OCI-LY1 (cell line): ENCODE measurements around the gene POLR2H.

Source experiments
- H2AFZ ChIP-seq: fragments of 200-600 bp; sonication (generic), shearing (Covaris generic); 2 replicates; pipeline ENCODE4 v1.6.0; 2014; ENCODE audit warnings: antibody characterized with exemption, mild to moderate bottlenecking, low read length
- H3F3A ChIP-seq: fragments of 200-600 bp; sonication (generic), shearing (Covaris generic); 2 replicates; pipeline ENCODE4 v1.6.0; 2014; ENCODE audit warnings: mild to moderate bottlenecking, antibody characterized with exemption, low read length, moderate library complexity; ENCODE audit not compliant: insufficient read depth
- H3K27ac ChIP-seq: fragments of 200-600 bp; sonication (generic); 2 replicates; pipeline ENCODE4 v1.5.1; 2014; ENCODE audit warnings: low read length, mixed run types, mild to moderate bottlenecking, low read depth; ENCODE audit not compliant: poor library complexity, severe bottlenecking
- H3K27me3 ChIP-seq: fragments of 200-600 bp; sonication (generic); 2 replicates; pipeline ENCODE4 v1.6.0; 2014; ENCODE audit warnings: antibody characterized with exemption, mild to moderate bottlenecking, low read length, moderate library complexity; ENCODE audit not compliant: insufficient read depth
- H3K36me3 ChIP-seq: fragments of 200-600 bp; sonication (generic); 2 replicates; pipeline ENCODE4 v1.6.1; 2014; ENCODE audit warnings: mild to moderate bottlenecking, antibody characterized with exemption, low read length, moderate library complexity, mixed read lengths; ENCODE audit not compliant: insufficient read depth
- H3K4me1 ChIP-seq: fragments of 200-600 bp; sonication (generic); 2 replicates; pipeline ENCODE4 v1.5.1; 2014; ENCODE audit warnings: mild to moderate bottlenecking, low read length, moderate library complexity; ENCODE audit not compliant: insufficient read depth, severe bottlenecking
- H3K4me2 ChIP-seq: fragments of 200-600 bp; sonication (generic), shearing (Covaris generic); 2 replicates; pipeline ENCODE4 v1.6.1; 2014; ENCODE audit warnings: low read length
- H3K4me3 ChIP-seq: fragments of 200-600 bp; sonication (generic); 2 replicates; pipeline ENCODE4 v1.5.1; 2014; ENCODE audit warnings: low read length, low read depth, mild to moderate bottlenecking, mixed read lengths; ENCODE audit not compliant: poor library complexity, severe bottlenecking
- H3K79me2 ChIP-seq: fragments of 200-600 bp; shearing (Covaris generic); 2 replicates; pipeline ENCODE4 v1.6.1; 2016; ENCODE audit warnings: mixed run types, low read length, mixed read lengths; ENCODE audit not compliant: insufficient read depth
- H3K9ac ChIP-seq: fragments of 200-600 bp; sonication (generic), shearing (Covaris generic); 2 replicates; pipeline ENCODE4 v1.6.1; 2014; ENCODE audit warnings: mild to moderate bottlenecking, low read length, mixed read lengths
- H3K9me2 ChIP-seq: fragments of 200-600 bp; sonication (generic), shearing (Covaris generic); 2 replicates; pipeline ENCODE4 v1.6.1; 2014; ENCODE audit warnings: low read depth, mild to moderate bottlenecking, low read length, mixed read lengths
- H3K9me3 ChIP-seq: fragments of 200-600 bp; shearing (Covaris generic); 2 replicates; pipeline ENCODE4 v1.6.1; 2014; ENCODE audit warnings: low read length, mixed read lengths
- H4K20me1 ChIP-seq: fragments of 200-600 bp; sonication (generic), shearing (Covaris generic); 2 replicates; pipeline ENCODE4 v1.6.0; 2016; ENCODE audit warnings: mild to moderate bottlenecking, low read length; ENCODE audit not compliant: insufficient read depth
- EZH2 ChIP-seq: fragments of 200-600 bp; sonication (generic), shearing (Covaris generic); IDR thresholded peaks from 2 replicates; pipeline ENCODE4 v1.8.0; 2017; ENCODE audit warnings: borderline replicate concordance, mixed run types, mild to moderate bottlenecking, antibody characterized with exemption, low read length, moderate library complexity, mixed read lengths
- TF ChIP-seq, protein P1 (sequence below): fragments of 200-600 bp; sonication (generic), shearing (Covaris generic); IDR thresholded peaks from 2 replicates; pipeline ENCODE4 v1.5.1; 2017; ENCODE audit warnings: mild to moderate bottlenecking, antibody characterized with exemption, low read length, moderate library complexity, mixed read lengths

The POLR2H gene

DNA sequence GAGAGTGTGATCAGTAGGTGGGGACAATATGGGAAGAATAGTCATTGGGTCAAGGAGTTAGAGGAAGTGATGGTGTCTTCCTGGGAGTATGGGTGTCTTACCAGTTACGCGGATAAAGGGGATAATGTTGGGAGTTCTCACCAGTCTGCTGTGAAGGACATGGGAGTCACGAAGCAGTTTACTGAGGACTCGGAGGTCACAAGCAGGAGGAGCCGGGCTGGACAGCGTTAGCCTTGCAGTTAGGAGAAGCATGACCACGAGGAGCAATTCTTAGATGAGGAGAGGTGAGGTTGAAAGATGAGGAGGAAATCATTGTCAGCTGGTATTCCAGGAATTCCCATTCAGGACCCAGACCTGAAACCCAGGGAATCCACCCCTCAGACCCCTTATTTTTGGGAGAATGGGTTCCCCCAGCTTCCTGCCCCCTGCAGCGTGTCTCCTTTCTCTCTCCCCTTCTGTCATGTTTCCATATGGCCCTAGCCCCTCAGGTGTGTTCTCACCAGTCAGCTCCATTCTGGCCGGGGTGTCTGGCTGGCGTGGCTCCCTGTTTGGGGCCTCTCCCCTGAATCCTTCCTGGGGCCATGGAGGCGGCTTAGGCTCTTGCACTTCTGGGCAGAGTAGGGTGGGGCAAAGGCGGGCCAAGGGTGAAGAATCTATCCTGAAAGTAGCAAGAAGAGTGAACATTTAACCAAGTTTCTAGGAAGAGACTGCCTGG is 14.4 kb downstream of the POLR2H start:
- H3K36me3 ChIP-seq: no peaks in the 10 kb centered on the region
- H3K9ac ChIP-seq: no peak overlapping the region
- H3K4me2 ChIP-seq: no peak overlapping the region
- no peaks in the 10 kb centered on the region for H3K9me2 ChIP-seq
- no peak overlapping the region for H2AFZ ChIP-seq
- peaks cover 7% of the 10 kb centered on the region; the same call in 1 of the 2 replicates for H3K27me3 ChIP-seq
- TF ChIP-seq EZH2: no peak
- TF ChIP-seq, protein P1, sequence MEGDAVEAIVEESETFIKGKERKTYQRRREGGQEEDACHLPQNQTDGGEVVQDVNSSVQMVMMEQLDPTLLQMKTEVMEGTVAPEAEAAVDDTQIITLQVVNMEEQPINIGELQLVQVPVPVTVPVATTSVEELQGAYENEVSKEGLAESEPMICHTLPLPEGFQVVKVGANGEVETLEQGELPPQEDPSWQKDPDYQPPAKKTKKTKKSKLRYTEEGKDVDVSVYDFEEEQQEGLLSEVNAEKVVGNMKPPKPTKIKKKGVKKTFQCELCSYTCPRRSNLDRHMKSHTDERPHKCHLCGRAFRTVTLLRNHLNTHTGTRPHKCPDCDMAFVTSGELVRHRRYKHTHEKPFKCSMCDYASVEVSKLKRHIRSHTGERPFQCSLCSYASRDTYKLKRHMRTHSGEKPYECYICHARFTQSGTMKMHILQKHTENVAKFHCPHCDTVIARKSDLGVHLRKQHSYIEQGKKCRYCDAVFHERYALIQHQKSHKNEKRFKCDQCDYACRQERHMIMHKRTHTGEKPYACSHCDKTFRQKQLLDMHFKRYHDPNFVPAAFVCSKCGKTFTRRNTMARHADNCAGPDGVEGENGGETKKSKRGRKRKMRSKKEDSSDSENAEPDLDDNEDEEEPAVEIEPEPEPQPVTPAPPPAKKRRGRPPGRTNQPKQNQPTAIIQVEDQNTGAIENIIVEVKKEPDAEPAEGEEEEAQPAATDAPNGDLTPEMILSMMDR: no peak
- H3K9me3 ChIP-seq: no peaks in the 10 kb centered on the region
- no peaks in the 10 kb centered on the region for H3K4me1 ChIP-seq
- no peaks in the 10 kb centered on the region for H4K20me1 ChIP-seq
- H3K4me3 ChIP-seq: no peak overlapping the region
- H3K27ac ChIP-seq: no peak overlapping the region
- H3K79me2 ChIP-seq: no peaks in the 10 kb centered on the region
- H3F3A ChIP-seq: no peaks in the 10 kb centered on the region

DNA sequence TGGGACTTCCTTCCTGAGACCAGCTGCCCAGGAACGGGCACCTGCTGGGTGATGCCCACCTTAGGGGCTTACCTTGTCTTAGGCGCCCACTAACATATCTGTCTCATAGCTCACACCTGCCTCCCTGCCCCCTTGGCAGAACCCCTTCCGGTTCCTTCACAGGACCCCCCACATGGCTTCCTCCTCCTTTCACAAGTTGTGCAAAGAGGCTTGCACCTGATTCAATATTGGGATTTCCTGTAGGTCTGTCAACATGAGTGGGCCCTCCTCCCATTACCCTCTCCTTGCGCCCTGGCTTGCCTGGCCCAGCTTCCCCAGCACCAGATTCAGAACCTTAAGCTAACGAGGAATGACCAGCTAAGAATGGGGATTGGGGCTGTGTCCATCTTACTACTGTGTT is 15.9 kb downstream of the POLR2H start:
- Histone ChIP-seq H3K36me3 (no peaks in the 10 kb centered on the region), H3K4me3 (no peak overlapping the region), H3K4me1 (no peaks in the 10 kb centered on the region), H3K4me2 (no peak overlapping the region), H3K27ac (no peak overlapping the region), H3K9me3 (no peaks in the 10 kb centered on the region), H3K9ac (no peak overlapping the region), H3K79me2 (no peaks in the 10 kb centered on the region), H4K20me1 (no peaks in the 10 kb centered on the region), H3K9me2 (no peaks in the 10 kb centered on the region), H3F3A (no peaks in the 10 kb centered on the region), H3K27me3 (peaks cover 7% of the 10 kb centered on the region; the same call in 1 of the 2 replicates), H2AFZ (no peak overlapping the region)
- TF ChIP-seq, protein P1: no peak
- TF ChIP-seq EZH2: no peak

DNA sequence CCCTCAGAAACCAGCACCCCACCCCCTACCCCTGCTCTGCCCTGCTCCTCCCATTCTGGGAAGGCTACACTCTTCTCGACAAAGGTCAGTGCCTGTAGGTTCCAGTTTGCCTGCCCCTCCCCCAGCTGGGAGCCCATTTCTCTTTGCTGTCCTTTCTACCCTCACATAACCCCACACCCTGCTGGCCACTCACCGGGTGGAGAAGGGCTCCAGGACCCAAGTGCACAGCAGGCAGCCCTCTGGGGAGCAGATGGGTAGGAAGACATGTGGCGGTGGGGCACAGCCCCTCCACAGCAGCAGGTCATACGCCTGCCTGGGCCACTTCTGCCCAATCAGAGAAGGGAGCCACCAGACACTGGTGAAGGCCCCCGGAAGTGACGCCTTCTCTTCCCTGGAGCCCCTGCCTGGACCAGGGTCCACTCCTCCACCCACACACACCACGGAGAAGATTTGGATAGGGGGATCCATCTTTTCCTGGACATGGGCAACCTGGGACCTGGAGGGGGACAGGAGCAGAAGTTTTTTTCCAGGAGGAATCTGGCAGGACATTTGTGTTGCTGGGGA is 16.5 kb downstream of the POLR2H start, which contains the start of gene THPO:
TSS of gene THPO (minus strand) at position 326 of the 564 bp plus-strand sequence. CDS start 1,948 bp downstream, outside the sequence.
- no peak within 1 kb of the TSS for H3K4me2 ChIP-seq
- no peaks in the 10 kb centered on the region for H3K9me3 ChIP-seq
- no peaks in the 10 kb centered on the region for H3K36me3 ChIP-seq
- H4K20me1 ChIP-seq: no peaks in the 10 kb centered on the region
- H3K27ac ChIP-seq: no peak within 1 kb of the TSS
- no peak within 1 kb of the TSS for H2AFZ ChIP-seq
- peaks cover 7% of the 10 kb centered on the region for H3K27me3 ChIP-seq
- no peaks in the 10 kb centered on the region for H3K79me2 ChIP-seq
- H3F3A ChIP-seq: no peaks in the 10 kb centered on the region
- no peak within 1 kb of the TSS for H3K4me3 ChIP-seq
- no peaks in the 10 kb centered on the region for H3K9me2 ChIP-seq
- H3K4me1 ChIP-seq: no peaks in the 10 kb centered on the region
- H3K9ac ChIP-seq: no peak within 1 kb of the TSS
- no peak for TF ChIP-seq EZH2
- TF ChIP-seq, protein P1: no peak
